Hematopoietic multipotent progenitor cell treated with erythropoietin and hydrocortisone succinate and interleukin-3 and kit ligand, for 17 days (in vitro differentiated cells): ENCODE measurements around the gene SAMD8.
A peak's percentile ranks its signal among the peaks of the same experiment; 100 is the strongest.

ENCODE experiments used
- DNase-seq: peaks from one replicate; pipeline ENCODE4 v3.0.0-alpha.2; 2015; ENCODE audit warnings: low spot score

SAMD8 gene

DNA sequence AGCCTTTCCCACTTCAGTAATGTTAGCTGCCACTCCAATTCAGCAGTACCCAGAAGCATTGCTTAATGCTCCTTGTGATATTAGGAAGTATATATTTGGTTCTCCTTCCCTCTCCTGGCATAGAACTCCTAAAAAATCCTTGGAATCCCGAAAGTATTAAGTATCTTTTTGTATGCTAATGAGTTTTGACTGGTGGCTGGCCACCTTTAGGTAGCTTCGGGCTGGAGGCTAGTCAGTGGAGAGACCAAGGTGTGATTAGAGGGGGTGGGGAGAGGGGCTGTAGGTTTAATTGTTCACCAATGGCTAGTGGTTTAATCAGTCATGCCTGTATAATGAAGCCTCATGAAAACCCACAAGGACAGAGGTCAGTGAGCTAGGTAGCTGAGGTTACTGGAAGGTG lies 112.1 kb downstream of the SAMD8 start:
- DNase-seq, result no peak

DNA sequence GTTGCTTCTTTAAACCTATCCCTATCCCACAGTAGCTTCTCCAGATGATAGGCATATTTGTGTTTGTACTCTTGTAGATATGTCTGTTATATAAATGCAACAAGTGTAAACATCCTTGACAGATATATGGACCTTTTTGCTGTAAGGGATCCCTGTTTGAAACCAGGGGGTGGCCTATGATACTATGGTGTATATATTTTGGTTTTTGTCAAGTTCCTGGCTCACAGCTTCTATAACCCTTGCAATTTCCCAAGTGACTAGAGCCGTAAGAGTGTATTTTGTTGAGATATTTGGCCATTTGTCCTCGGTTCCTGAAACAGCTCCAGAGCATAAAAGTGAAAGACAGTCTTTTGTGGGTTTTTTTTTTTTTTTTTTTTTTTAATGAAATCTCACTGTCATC lies 114.6 kb downstream of the SAMD8 start:
- DNase-seq, result no peak

DNA sequence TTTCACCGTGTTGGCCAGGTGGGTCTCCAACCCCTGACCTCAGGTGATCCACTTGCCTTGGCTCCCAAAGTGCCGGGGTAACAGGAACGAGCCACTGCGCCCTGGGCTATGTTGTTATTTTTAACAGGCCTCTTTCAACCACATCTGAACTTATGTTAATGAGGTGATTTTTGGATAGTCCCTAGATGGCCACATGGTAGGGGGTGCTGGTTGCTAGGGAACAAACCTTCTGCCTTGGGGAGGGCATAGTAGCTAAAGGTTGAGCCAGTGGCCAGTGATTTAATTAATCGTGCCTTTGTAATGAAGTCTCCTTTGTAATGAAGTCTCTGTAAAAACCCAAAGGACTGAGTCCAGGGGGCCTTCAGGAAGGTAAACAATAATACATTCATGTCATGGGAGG lies 115.2 kb downstream of the SAMD8 start:
- DNase-seq, result no peak

DNA sequence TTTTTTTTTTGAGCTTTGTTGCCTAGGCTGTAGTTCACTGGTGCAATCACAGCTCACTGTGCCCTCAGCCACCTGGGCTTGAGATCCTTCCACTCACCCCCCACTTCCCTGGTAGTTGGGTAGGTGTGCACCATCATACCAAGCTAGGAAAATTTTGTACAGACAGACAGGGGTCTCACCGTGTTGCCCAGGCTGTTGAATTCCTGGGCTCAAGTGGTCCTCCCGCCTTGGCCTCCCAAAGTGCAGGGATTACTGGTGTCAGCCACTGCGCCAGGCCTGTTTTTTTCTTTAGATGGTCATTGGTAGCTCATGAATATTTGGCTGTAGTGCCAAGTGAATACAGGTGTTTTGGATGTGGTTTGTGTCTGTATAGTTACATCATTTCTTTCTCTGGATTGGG lies 116.8 kb downstream of the SAMD8 start:
- DNase-seq, result no peak

DNA sequence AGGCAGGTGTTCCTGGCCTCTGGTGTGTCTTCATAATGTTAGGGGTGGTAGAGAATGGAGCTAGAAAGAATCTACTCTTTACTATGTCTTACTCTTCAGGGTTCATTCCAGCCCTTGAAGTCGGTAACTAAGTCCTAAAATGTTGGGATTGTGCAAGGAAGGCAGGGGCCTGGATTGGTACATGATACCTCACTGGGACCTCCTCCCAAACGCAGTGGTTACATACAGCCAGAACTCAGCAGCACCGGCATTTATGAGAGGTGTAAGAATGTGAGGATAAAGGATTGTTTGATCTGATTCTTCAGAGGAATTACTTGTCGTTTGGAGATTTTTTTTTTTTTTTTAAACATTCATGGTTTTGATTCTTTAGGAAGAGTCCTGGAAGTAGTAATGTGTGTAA lies 117.4 kb downstream of the SAMD8 start:
- DNase-seq, result no peak

DNA sequence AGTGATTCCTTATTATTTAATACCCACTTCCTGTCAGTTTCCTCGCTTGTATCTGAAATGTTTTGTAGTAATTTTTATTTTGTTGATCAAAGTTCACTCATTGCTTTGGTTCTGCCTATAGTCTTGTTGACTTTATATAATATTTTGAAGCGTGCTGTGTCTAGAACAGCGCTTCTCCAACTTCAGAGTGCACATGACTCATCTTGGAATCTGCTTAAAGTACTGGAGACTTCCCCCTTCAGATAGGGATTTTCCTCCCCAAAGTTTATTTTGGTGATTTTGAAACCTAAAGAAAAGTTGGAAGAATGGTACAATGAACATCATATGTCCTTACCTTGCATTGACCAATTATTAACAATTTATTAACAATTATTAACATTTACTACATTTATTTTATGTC lies 118.5 kb downstream of the SAMD8 start:
- no peak for DNase-seq

DNA sequence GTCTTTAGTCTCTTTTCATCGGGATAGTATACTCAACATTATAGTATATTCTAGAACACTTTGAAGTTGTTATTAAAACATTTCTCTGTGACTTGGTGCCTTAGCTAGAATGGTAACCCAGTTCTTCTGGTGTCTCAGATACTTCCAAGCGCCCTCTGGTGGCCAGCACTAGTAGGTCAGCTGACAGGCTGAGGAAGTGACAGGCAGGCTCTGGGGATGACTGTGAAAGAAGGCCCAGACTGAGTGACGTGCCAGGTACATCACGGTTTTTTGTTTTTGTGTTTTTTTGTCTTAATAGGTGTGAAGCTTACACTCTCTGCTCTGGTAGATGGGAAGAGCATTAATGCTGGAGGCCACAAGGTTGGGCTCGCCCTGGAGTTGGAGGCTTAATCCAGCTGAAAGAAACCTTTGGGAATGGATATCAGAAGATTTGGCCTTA lies 119.2 kb downstream of the SAMD8 start:
- DNase-seq, result peak; percentile 94
